WTC11 (cell line): ENCODE data around the gene DHFR. TPM values are rescaled to one million over a fixed set of nuclear protein-coding genes. Genes with fewer than 3 reads are reported as not detected.
A peak's percentile ranks its signal among the peaks of the same experiment; 100 is the strongest.
"Not testable (repeated sequence)": the region's sequence is repeated elsewhere in the genome, so short reads cannot be mapped to it uniquely, and the experiment has no call there.

ENCODE experiments used
- ATAC-seq: fragments of 200-7000 bp; cut with Tn5 transposase; 2 replicates; pipeline ENCODE4 v1.10.0; 2021; ENCODE audit warnings: mild to moderate bottlenecking, moderate library complexity
- CTCF ChIA-PET: fragments of 300-600 bp; sonication (Branson Sonifier 250); formaldehyde crosslinking; loops from one replicate; lab custom pipeline; 2021; ENCODE audit warnings: antibody characterized with exemption; lab: Charles Lee
- POLR2A ChIA-PET: fragments of 350-600 bp; sonication (Branson Sonifier 250); formaldehyde crosslinking; loops from one replicate; lab custom pipeline; 2021; ENCODE audit warnings: antibody characterized with exemption; lab: Charles Lee
- DNase-seq: peaks from one replicate; pipeline ENCODE4 v3.0.0; 2021; ENCODE audit warnings: low spot score
- H3K27ac Mint-ChIP-seq: 2 replicates; pipeline ENCODE4 v1.8.0; 2021; ENCODE audit warnings: mixed read lengths
- H3K27me3 Mint-ChIP-seq: 2 replicates; pipeline ENCODE4 v1.8.0; 2021; ENCODE audit warnings: low read depth, mild to moderate bottlenecking, moderate library complexity, mixed read lengths
- H3K36me3 Mint-ChIP-seq: 2 replicates; pipeline ENCODE4 v1.8.0; 2021; ENCODE audit warnings: mixed read lengths
- H3K4me1 Mint-ChIP-seq: 2 replicates; pipeline ENCODE4 v1.8.0; 2022; ENCODE audit warnings: mixed read lengths
- H3K4me3 Mint-ChIP-seq: 2 replicates; pipeline ENCODE4 v1.8.0; 2021; ENCODE audit warnings: mild to moderate bottlenecking, moderate library complexity, mixed read lengths
- H3K9me3 Mint-ChIP-seq: 2 replicates; pipeline ENCODE4 v1.8.0; 2021; ENCODE audit warnings: mixed read lengths
- ERG ChIP-seq: fragments of 250-450 bp; sonication (Bioruptor Pico); IDR thresholded peaks from 2 replicates; pipeline ENCODE4 v1.8.0; 2021; ENCODE audit warnings: mild to moderate bottlenecking
- FOXK1 ChIP-seq: sonication (generic); formaldehyde crosslinking; IDR thresholded peaks from 2 replicates; pipeline ENCODE4 v1.8.0; 2022; ENCODE audit warnings: mild to moderate bottlenecking, moderate library complexity, missing genetic modification reagents
- GTF2I ChIP-seq: fragments of 250-450 bp; sonication (Bioruptor Pico); conservative IDR thresholded peaks from 2 replicates; pipeline ENCODE4 v1.4.0; 2021; ENCODE audit warnings: mild to moderate bottlenecking
- HMGA2 ChIP-seq: fragments of 250-450 bp; sonication (Bioruptor Pico); IDR thresholded peaks from 2 replicates; pipeline ENCODE4 v1.4.0; 2021; ENCODE audit warnings: mild to moderate bottlenecking, moderate library complexity
- KAT7 ChIP-seq: sonication (generic); formaldehyde crosslinking; IDR thresholded peaks from 2 replicates; pipeline ENCODE4 v1.8.1; 2023; ENCODE audit warnings: missing genetic modification reagents, mild to moderate bottlenecking, borderline replicate concordance
- MXD4 ChIP-seq: fragments of 250-450 bp; sonication (Bioruptor Pico); IDR thresholded peaks from 2 replicates; pipeline ENCODE4 v1.8.0; 2021; ENCODE audit warnings: mild to moderate bottlenecking, moderate library complexity, borderline replicate concordance
- NFYB ChIP-seq: sonication (generic); formaldehyde crosslinking; conservative IDR thresholded peaks from 2 replicates; pipeline ENCODE4 v1.8.0; 2022; ENCODE audit warnings: low read depth, missing genetic modification reagents
- NR2C2 ChIP-seq: sonication (generic); formaldehyde crosslinking; IDR thresholded peaks from 2 replicates; pipeline ENCODE4 v1.8.0; 2022; ENCODE audit warnings: mild to moderate bottlenecking, missing genetic modification reagents
- SP1 ChIP-seq: sonication (generic); formaldehyde crosslinking; conservative IDR thresholded peaks from 2 replicates; pipeline ENCODE4 v1.8.1; 2022; ENCODE audit warnings: missing genetic modification reagents
- TEAD1 ChIP-seq: sonication (generic); formaldehyde crosslinking; IDR thresholded peaks from 2 replicates; pipeline ENCODE4 v1.8.0; 2022; ENCODE audit warnings: mild to moderate bottlenecking, missing genetic modification reagents
- USF2 ChIP-seq: sonication (generic); formaldehyde crosslinking; IDR thresholded peaks from 2 replicates; pipeline ENCODE4 v1.8.1; 2023; ENCODE audit warnings: mild to moderate bottlenecking, missing genetic modification reagents, moderate library complexity
- ZNF281 ChIP-seq: sonication (generic); formaldehyde crosslinking; IDR thresholded peaks from 2 replicates; pipeline ENCODE4 v1.8.0; 2023; ENCODE audit warnings: mild to moderate bottlenecking, missing genetic modification reagents
- ZNF396 ChIP-seq: fragments of 250-450 bp; sonication (Bioruptor Pico); IDR thresholded peaks from 2 replicates; pipeline ENCODE4 v1.8.0; 2021; ENCODE audit warnings: mild to moderate bottlenecking, moderate library complexity, borderline replicate concordance
- ZNF512 ChIP-seq: sonication (generic); formaldehyde crosslinking; IDR thresholded peaks from 2 replicates; pipeline ENCODE4 v1.8.1; 2022; ENCODE audit warnings: missing genetic modification reagents, borderline replicate concordance
- ZNF671 ChIP-seq: fragments of 250-450 bp; sonication (Bioruptor Pico); IDR thresholded peaks from 2 replicates; pipeline ENCODE4 v1.8.0; 2021; ENCODE audit warnings: mild to moderate bottlenecking
- total RNA-seq: library from RNA; stranded (reverse); gene quantifications from 3 replicates; pipeline ENCODE4 v1.2.3, GENCODE V29; 2021

Gene DHFR
- total RNA-seq, 1 experiment from 2014 or later = 68.0 TPM

- TF ChIP-seq USF2 (CRISPR knock-in tag) (peak; percentile 19; the same call in 1 of the 2 replicates), ZNF396 (CRISPR knock-in tag) (no peak)
- no peaks in the 10 kb centered on the region for H3K27me3 Mint-ChIP-seq
- ChIA-PET CTCF (interaction anchor here (1.4 kb wide), 2 partner anchors 85 to 108 kb away, joined by 5 to 6 read pairs; no protein-coding TSS in a partner anchor), POLR2A (no interaction called here)
- peak; percentile 56 for ATAC-seq
- peaks cover 8% of the 10 kb centered on the region for H3K4me1 Mint-ChIP-seq
- H3K4me3 Mint-ChIP-seq = no peak overlapping the region
- H3K27ac Mint-ChIP-seq = no peak overlapping the region
- DNase-seq = no peak
- no peaks in the 10 kb centered on the region for H3K9me3 Mint-ChIP-seq
- no peaks in the 10 kb centered on the region for H3K36me3 Mint-ChIP-seq
Observed at GRCh38 chr5:80588858-80589540, 65.8 kb downstream of the DHFR start.

GRCh38 chr5:80584770-80585169, 70.0 kb downstream of the DHFR start:
- ChIA-PET POLR2A (no interaction called here), CTCF (no interaction called here)
- Mint-ChIP-seq H3K36me3 (no peaks in the 10 kb centered on the region), H3K27me3 (no peaks in the 10 kb centered on the region; the same call in 1 of the 2 replicates), H3K4me1 (0 out of 2 replicates have a peak, but pooled peaks cover 2% of the 10 kb centered on the region), H3K9me3 (no peaks in the 10 kb centered on the region), H3K27ac (no peak overlapping the region), H3K4me3 (no peak overlapping the region)
- DNase-seq = no peak
- TF ChIP-seq ZNF281 (no peak), SP1 (CRISPR knock-in tag) (no peak), MXD4 (CRISPR knock-in tag) (no peak), KAT7 (no peak)
- ATAC-seq = no peak

- CTCF ChIA-PET = interaction anchor here (0.6 kb wide), 1 partner anchor 127 kb away, joined by 3 read pairs; no protein-coding TSS in a partner anchor
- DNase-seq, H3K27ac Mint-ChIP-seq, H3K9me3 Mint-ChIP-seq, H3K4me3 Mint-ChIP-seq, POLR2A ChIA-PET, H3K4me1 Mint-ChIP-seq, H3K36me3 Mint-ChIP-seq, ATAC-seq: not testable (repeated sequence)
- peaks cover 36% of the 10 kb centered on the region for H3K27me3 Mint-ChIP-seq
Observed at GRCh38 chr5:80580291-80580690, 74.5 kb downstream of the DHFR start.

- POLR2A ChIA-PET = no interaction called here
- Mint-ChIP-seq H3K4me1 (0 out of 2 replicates have a peak, but pooled peaks cover 5% of the 10 kb centered on the region), H3K36me3 (no peaks in the 10 kb centered on the region), H3K9me3 (no peaks in the 10 kb centered on the region), H3K4me3 (no peak overlapping the region), H3K27me3 (peaks cover 48% of the 10 kb centered on the region), H3K27ac (no peak overlapping the region)
- ATAC-seq (no peak), DNase-seq (no peak)
- CTCF ChIA-PET = no interaction called here
- TF ChIP-seq FOXK1 (CRISPR knock-in tag) = no peak
- peak; percentile 84; the same call in 1 of the 2 replicates for TF ChIP-seq ZNF512 (CRISPR knock-in tag)
Observed at GRCh38 chr5:80579050-80579449, 75.7 kb downstream of the DHFR start.

GRCh38 chr5:80577707-80578106, 77.1 kb downstream of the DHFR start:
- H3K4me1 Mint-ChIP-seq = 0 out of 2 replicates have a peak, but pooled peaks cover 2% of the 10 kb centered on the region

More at GRCh38 chr5:80577707-80578106, 77.1 kb downstream of the DHFR start:
- Mint-ChIP-seq H3K27ac (no peak overlapping the region), H3K36me3 (0 out of 2 replicates have a peak, but pooled peaks cover 1% of the 10 kb centered on the region), H3K9me3 (peaks cover 2% of the 10 kb centered on the region), H3K4me3 (no peak overlapping the region), H3K27me3 (peaks cover 60% of the 10 kb centered on the region)
- no peak for TF ChIP-seq ZNF671
- no peak for TF ChIP-seq TEAD1 (CRISPR knock-in tag)
- no peak for TF ChIP-seq NFYB (CRISPR knock-in tag)
- no peak for TF ChIP-seq ERG (CRISPR knock-in tag)
- TF ChIP-seq ZNF512 (CRISPR knock-in tag) = no peak
- no peak for TF ChIP-seq GTF2I (CRISPR knock-in tag)
- no peak for TF ChIP-seq HMGA2
- no peak for TF ChIP-seq NR2C2 (CRISPR knock-in tag)
- ATAC-seq = no peak; the same call in 1 of the 2 replicates
- DNase-seq = no peak
- ChIA-PET POLR2A (no interaction called here), CTCF (no interaction called here)
